ENCODE results near the gene PLXNA4.

PLXNA4 gene

DNA sequence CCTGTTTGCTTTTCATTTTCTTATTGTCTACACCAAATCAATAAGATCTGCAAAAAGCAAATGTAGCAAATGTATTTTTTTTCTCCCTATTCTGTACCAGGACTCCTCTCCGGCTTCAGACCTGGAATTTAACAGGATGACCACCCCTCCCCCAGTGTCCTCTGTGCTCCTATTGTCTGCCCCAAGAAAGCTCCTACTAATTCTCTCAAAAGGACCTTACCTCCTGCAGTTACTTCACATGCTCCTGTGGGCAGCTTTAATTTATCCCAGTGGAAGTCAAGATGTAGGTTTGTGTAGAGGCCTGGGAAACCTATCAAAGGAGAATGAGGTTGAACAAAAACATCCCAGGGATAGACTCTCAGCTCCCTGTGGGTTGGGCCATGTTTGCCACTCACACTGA is 31.3 kb downstream of the PLXNA4 start:
- TF ChIP-seq, protein P1, sequence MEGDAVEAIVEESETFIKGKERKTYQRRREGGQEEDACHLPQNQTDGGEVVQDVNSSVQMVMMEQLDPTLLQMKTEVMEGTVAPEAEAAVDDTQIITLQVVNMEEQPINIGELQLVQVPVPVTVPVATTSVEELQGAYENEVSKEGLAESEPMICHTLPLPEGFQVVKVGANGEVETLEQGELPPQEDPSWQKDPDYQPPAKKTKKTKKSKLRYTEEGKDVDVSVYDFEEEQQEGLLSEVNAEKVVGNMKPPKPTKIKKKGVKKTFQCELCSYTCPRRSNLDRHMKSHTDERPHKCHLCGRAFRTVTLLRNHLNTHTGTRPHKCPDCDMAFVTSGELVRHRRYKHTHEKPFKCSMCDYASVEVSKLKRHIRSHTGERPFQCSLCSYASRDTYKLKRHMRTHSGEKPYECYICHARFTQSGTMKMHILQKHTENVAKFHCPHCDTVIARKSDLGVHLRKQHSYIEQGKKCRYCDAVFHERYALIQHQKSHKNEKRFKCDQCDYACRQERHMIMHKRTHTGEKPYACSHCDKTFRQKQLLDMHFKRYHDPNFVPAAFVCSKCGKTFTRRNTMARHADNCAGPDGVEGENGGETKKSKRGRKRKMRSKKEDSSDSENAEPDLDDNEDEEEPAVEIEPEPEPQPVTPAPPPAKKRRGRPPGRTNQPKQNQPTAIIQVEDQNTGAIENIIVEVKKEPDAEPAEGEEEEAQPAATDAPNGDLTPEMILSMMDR (IDR thresholded peaks at IDR 0.05; ENCODE audit: low read depth, low read length), result no peak
- H3K4me3 ChIP-seq (ENCODE audit: low read depth, low read length), result no peak overlapping the region

DNA sequence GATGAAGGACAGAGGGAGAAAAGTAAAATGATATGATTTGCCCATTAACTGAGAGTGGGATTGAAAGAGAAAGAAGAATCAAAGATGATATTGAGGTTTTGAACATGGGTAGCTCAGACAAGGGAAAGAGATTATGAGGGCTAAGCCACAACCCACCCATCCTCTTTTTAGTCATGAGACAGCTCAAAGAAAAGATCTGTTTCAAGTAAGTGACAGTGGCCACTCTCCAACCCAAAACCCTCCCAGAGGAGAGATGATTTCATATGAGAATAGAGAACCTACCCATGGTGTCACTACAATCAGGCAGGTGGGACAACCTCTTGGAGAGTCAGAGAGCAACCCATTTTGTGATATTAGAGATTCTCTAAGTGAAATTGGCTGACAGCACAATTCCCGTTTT is 32.2 kb downstream of the PLXNA4 start:
- no peak overlapping the region for H3K4me3 ChIP-seq (ENCODE audit: low read depth, low read length)
- TF ChIP-seq, protein P1 (IDR thresholded peaks at IDR 0.05; ENCODE audit: low read depth, low read length), result no peak

DNA sequence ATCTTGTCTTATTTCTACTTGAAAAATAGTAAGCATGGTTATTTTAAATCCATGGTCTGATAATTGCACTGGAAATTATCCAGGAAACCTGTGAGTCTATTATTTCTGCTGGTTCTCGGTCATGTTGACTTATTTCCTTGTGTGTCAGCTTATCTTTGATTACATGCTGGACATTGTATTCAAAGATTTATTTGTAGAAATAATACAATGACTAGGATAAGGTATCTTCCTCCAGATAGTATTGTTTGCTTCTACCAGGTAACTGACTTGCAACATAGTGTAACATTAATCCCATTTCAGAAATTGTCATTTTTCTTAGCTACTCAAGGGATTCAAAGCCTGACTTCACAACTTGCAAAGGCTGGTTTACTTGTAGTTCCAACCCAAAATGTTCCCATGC is 33.4 kb downstream of the PLXNA4 start:
- H3K4me3 ChIP-seq (ENCODE audit: low read depth, low read length), result no peak overlapping the region
- TF ChIP-seq, protein P1 (IDR thresholded peaks at IDR 0.05; ENCODE audit: low read depth, low read length), result no peak

DNA sequence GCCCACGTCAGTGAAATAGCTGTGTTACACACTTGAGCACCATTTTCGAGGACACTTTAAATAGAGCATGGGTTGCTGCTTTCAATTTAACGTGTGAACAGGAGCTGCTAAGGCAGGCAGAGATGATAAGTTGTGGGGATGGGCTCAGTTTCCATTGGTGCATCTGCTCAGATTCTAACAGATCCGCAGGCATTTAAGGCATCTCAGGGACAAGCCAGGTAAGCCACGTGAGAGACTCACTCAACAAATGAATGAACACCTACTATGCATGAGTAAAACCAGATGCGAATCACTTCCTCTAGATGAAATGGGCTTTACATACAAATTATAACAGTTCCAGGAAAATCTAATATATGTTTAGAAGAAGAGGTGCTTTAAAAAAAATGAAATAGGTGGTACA is 34.6 kb downstream of the PLXNA4 start:
- no peak overlapping the region for H3K4me3 ChIP-seq (ENCODE audit: low read depth, low read length)
- TF ChIP-seq, protein P1 (IDR thresholded peaks at IDR 0.05; ENCODE audit: low read depth, low read length), result no peak

DNA sequence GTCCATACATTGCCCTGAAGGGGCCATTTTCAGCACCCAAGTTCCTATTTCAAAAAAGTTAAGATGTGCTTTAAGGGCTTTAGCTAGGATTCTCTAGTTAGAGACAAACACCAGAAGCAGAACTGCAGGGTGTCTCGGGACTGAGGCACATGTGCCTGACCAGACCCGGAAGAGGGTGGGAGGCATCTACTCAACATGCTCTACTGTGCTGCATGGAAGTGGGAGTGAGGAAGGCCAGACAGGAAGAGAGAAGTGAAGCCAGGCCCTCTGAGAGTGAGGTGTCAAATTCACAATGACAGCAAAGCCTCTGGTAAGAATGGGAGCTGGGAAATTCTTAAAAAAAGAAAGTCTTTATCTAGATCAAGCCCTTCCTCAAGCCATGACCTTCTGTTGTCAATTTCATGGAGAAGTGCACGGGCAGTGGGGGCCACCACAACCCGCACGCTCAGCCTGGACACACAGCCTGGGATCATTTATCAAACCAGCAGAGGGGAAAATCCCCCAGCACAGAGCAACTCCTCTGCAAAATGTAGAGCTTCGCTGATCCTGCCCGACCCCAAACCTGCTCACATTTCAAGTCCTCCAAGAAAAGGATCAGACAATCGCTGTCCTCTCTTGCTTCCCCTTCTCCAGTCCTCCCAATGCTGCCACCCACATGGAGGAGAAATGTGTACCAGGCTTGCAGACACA is 38.7 kb downstream of the PLXNA4 start:
- TF ChIP-seq, protein P1 (IDR thresholded peaks at IDR 0.05; ENCODE audit: low read depth, low read length), result no peak
- H3K4me3 ChIP-seq (ENCODE audit: low read depth, low read length), result no peak overlapping the region

DNA sequence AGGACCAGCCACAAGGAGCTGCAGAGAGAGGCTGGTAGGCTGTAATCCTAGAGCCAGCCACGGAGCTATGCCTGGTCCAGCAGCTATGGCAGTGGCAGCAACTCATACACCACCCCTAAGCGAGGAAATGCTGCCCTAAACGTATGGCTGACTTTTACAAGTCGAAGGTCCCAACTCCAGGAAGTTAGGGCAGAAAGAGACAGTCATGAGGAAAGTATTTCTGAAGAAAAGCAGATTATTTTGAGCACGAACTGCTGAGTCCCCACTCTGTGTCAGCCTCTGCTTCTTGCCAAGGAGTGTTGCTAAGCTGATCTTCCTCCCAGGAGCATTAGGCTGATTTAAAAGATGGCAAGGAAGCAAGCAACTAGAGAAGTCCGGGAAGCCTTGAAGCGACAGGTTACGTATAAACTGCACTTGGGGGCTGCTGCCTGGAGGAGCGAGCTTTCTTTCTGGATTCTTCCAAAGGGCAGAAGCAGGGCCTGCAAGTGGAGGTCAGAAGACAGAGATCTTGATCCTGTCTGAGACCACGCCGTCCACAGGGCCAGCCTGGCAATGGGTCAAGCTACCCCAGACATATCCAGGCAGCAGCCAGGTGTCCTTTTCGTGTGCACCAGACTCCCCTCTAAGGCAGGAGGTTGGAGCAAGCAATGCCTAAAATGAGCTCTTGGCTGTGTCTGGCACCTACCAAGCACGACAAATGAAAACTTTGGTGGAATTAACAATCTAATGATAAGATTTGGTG is 39.4 kb downstream of the PLXNA4 start:
- no peak overlapping the region for H3K4me3 ChIP-seq (ENCODE audit: low read depth, low read length)
- TF ChIP-seq, protein P1 (IDR thresholded peaks at IDR 0.05; ENCODE audit: low read depth, low read length), result no peak

DNA sequence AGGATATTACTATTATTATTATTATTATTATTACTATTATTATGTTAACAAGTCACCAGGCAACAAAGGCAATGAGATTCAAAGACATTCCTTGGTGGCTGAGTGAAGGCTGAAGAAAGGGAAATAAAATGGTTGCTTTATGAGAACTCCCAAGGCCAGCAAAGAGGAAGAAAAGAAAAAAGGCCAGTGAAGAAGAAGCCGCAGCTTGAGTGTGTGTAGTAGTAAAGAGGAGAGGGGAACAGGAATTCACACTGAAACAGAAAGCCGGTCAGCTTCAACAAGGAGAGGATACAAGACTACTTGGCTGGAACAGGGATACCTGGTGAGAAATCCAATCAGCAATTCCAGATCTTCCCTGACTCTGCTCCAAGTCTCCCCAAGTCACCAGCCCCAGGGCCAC is 42.4 kb downstream of the PLXNA4 start:
- H3K4me3 ChIP-seq (ENCODE audit: low read depth, low read length), result no peak overlapping the region
- TF ChIP-seq, protein P1 (IDR thresholded peaks at IDR 0.05; ENCODE audit: low read depth, low read length), result no peak

All from WI38 (cell line).